HepG2 (cell line): ENCODE measurements around the gene MFSD11. TPM values are rescaled to one million over a fixed set of nuclear protein-coding genes. Genes with fewer than 3 reads are reported as not detected.
A peak's percentile ranks its signal among the peaks of the same experiment; 100 is the strongest.

Experiments
- ATAC-seq: fragments of 200-7000 bp; cut with Tn5 transposase; 3 replicates; pipeline ENCODE4 v1.9.1; 2020; ENCODE audit warnings: mild to moderate bottlenecking, moderate library complexity
- BruUV-seq: library from RNA; stranded (reverse); fragments of 400-500 nt; replicated peaks from 2 replicates; lab custom pipeline; 2021; lab: Mats Ljungman, UMichigan
- CTCF ChIA-PET: fragments of 300-600 bp; formaldehyde crosslinking; extraction: SDS; loops from one replicate; lab custom pipeline; 2021; ENCODE audit warnings: low total read pairs, inconsistent platforms, low intra/inter-chr PET ratio; lab: Yijun Ruan, JAX
- POLR2A ChIA-PET: fragments of 350-600 bp; sonication (Branson Sonifier 250); formaldehyde crosslinking; loops from one replicate; lab custom pipeline; 2020; ENCODE audit warnings: antibody characterized with exemption, inconsistent platforms; lab: Yijun Ruan, JAX
- DNase-seq: peaks from one replicate; pipeline ENCODE4 v3.0.0-alpha.2; 2015; ENCODE audit warnings: low spot score
- FAIRE-seq: peaks from 3 replicates; lab custom pipeline; 2011; peaks lifted over from hg19 to GRCh38; lab: Jason Lieb, UNC
- H2AFZ ChIP-seq: one replicate; pipeline ENCODE4 v1.6.1; 2011; ENCODE audit warnings: low read length, inconsistent platforms
- H3K27ac ChIP-seq: fragments of 300-600 bp; 3 replicates; pipeline ENCODE4 v1.8.0; 2011; ENCODE audit warnings: mixed run types, mild to moderate bottlenecking, mixed read lengths, low read length, inconsistent platforms; ENCODE audit not compliant: insufficient read depth; ENCODE audit errors: extremely low read length
- H3K27me3 ChIP-seq, 2 experiments: fragments of 200-600 bp in 1 of 2; 2 replicates in 1 of 2; 3 replicates in 1 of 2; pipeline versions ENCODE4 v1.6.0 to v1.8.0; 2011; ENCODE audit warnings: low read length in 2 of 2, mild to moderate bottlenecking in 2 of 2, moderate library complexity in 2 of 2, inconsistent platforms in 1 of 2; ENCODE audit not compliant: insufficient read depth in 2 of 2, control insufficient read depth in 1 of 2
- H3K36me3 ChIP-seq, 2 experiments: fragments of 200-600 bp in 1 of 2; replicated peaks in 1 of 2; 2 replicates in 1 of 2; 3 replicates in 1 of 2; pipeline versions ENCODE4 v1.5.1 to v1.8.0; 2011; ENCODE audit warnings: low read length in 2 of 2, inconsistent platforms in 1 of 2; ENCODE audit not compliant: insufficient read depth in 2 of 2, control insufficient read depth in 1 of 2
- H3K4me1 ChIP-seq: 2 replicates; pipeline ENCODE4 v1.5.1; 2012; ENCODE audit warnings: low read length, inconsistent platforms; ENCODE audit not compliant: insufficient read depth
- H3K4me2 ChIP-seq: 2 replicates; pipeline ENCODE4 v1.6.0; 2011; ENCODE audit warnings: low read depth, low read length, inconsistent platforms
- H3K4me3 ChIP-seq, 3 experiments: fragments of 200-600 bp in 1 of 3; sonication (generic), shearing (Covaris generic) in 1 of 3; replicated peaks in 1 of 3; 2 replicates each; pipeline ENCODE4 v1.5.1; 2011 to 2016; ENCODE audit warnings: low read length in 3 of 3, inconsistent platforms in 2 of 3, low read depth in 2 of 3, mild to moderate bottlenecking in 2 of 3, control low read depth in 1 of 3, mixed read lengths in 1 of 3; ENCODE audit not compliant: insufficient read depth in 1 of 3
- H3K79me2 ChIP-seq: one replicate; pipeline ENCODE4 v1.6.1; 2011; ENCODE audit warnings: low read length, inconsistent platforms; ENCODE audit not compliant: insufficient read depth
- H3K9ac ChIP-seq: 2 replicates; pipeline ENCODE4 v1.6.0; 2011; ENCODE audit warnings: mild to moderate bottlenecking, low read depth, low read length, inconsistent platforms; ENCODE audit not compliant: insufficient read depth
- H3K9me3 ChIP-seq: 2 replicates; pipeline ENCODE4 v1.5.1; 2012; ENCODE audit warnings: mild to moderate bottlenecking, low read length
- H4K20me1 ChIP-seq: 2 replicates; pipeline ENCODE4 v1.6.0; 2011; ENCODE audit warnings: inconsistent platforms, mild to moderate bottlenecking, low read length, moderate library complexity; ENCODE audit not compliant: insufficient read depth
- CBX5 ChIP-seq: sonication (generic); formaldehyde crosslinking; IDR thresholded peaks from 2 replicates; pipeline ENCODE4 v1.4.0; 2020; ENCODE audit warnings: missing genetic modification reagents, borderline replicate concordance
- ELF3 ChIP-seq: IDR thresholded peaks from 2 replicates; pipeline ENCODE4 v1.6.1; 2016; ENCODE audit warnings: missing genetic modification reagents, missing compliant biosample characterization
- ETV5 ChIP-seq: IDR thresholded peaks from 2 replicates; pipeline ENCODE4 v1.6.1; 2018; ENCODE audit warnings: missing biosample characterization, missing genetic modification reagents, inconsistent platforms, borderline replicate concordance
- EZH2 ChIP-seq: conservative IDR thresholded peaks from 2 replicates; pipeline ENCODE4 v1.6.1; 2012; ENCODE audit warnings: mild to moderate bottlenecking, low read depth, low read length, moderate library complexity
- GRHL1 ChIP-seq: sonication (generic); formaldehyde crosslinking; conservative IDR thresholded peaks from 2 replicates; pipeline ENCODE4 v1.8.0; 2022; ENCODE audit warnings: missing genetic modification reagents
- IRF2 ChIP-seq: IDR thresholded peaks from 2 replicates; pipeline ENCODE4 v1.6.1; 2018; ENCODE audit warnings: missing genetic modification reagents, missing compliant biosample characterization
- KAT8 ChIP-seq: IDR thresholded peaks from 2 replicates; pipeline ENCODE4 v1.6.1; 2016; ENCODE audit warnings: missing genetic modification reagents, missing compliant biosample characterization
- NR1H2 ChIP-seq: sonication (generic); formaldehyde crosslinking; IDR thresholded peaks from 2 replicates; pipeline ENCODE4 v1.8.1; 2022; ENCODE audit warnings: low read depth, missing genetic modification reagents, borderline replicate concordance
- NR3C1 ChIP-seq: sonication (generic); formaldehyde crosslinking; IDR thresholded peaks from 2 replicates; pipeline ENCODE4 v1.4.0; 2020; ENCODE audit warnings: missing genetic modification reagents
- ONECUT2 ChIP-seq: sonication (generic); formaldehyde crosslinking; IDR thresholded peaks from 2 replicates; pipeline ENCODE4 v1.4.0; 2020; ENCODE audit warnings: missing genetic modification reagents
- POLR2A ChIP-seq, 2 experiments: IDR thresholded peaks; 2 replicates each; pipeline ENCODE4 v1.6.1; 2011; ENCODE audit warnings: low read depth in 2 of 2, low read length in 2 of 2, mild to moderate bottlenecking in 1 of 2, moderate library complexity in 1 of 2; ENCODE audit not compliant: insufficient read depth in 1 of 2
- PRPF4 ChIP-seq: fragments of 200-400 bp; formaldehyde crosslinking; IDR thresholded peaks from 2 replicates; pipeline ENCODE4 v1.6.1; 2016; ENCODE audit warnings: low read length, low read depth; ENCODE audit not compliant: poor library complexity, severe bottlenecking
- RNF2 ChIP-seq: fragments of 450-650 bp; conservative IDR thresholded peaks from 2 replicates; pipeline ENCODE4 v1.6.1; 2016; ENCODE audit warnings: low read depth
- SIN3B ChIP-seq: fragments of 150-350 bp; IDR thresholded peaks from 2 replicates; pipeline ENCODE4 v1.6.1; 2014; ENCODE audit warnings: low read length
- ZBTB14 ChIP-seq: sonication (generic); formaldehyde crosslinking; IDR thresholded peaks from 2 replicates; pipeline ENCODE4 v1.4.0; 2020; ENCODE audit warnings: missing genetic modification reagents
- ZBTB33 ChIP-seq: sonication (generic); formaldehyde crosslinking; IDR thresholded peaks from 2 replicates; pipeline ENCODE4 v1.4.0; 2020; ENCODE audit warnings: missing genetic modification reagents
- ZBTB38 ChIP-seq: sonication (generic); formaldehyde crosslinking; IDR thresholded peaks from 2 replicates; pipeline ENCODE4 v1.5.1; 2020; ENCODE audit warnings: mild to moderate bottlenecking, missing genetic modification reagents
- ZNF24 ChIP-seq: fragments of 450-650 bp; IDR thresholded peaks from 2 replicates; pipeline ENCODE4 v1.6.1; 2017; ENCODE audit warnings: antibody characterized with exemption, mild to moderate bottlenecking
- ZNF430 ChIP-seq: sonication (generic); formaldehyde crosslinking; IDR thresholded peaks from 2 replicates; pipeline ENCODE4 v1.9.0; 2021; ENCODE audit warnings: mild to moderate bottlenecking, missing genetic modification reagents
- ZNF747 ChIP-seq: sonication (generic); formaldehyde crosslinking; IDR thresholded peaks from 2 replicates; pipeline ENCODE4 v1.8.1; 2023; ENCODE audit warnings: missing genetic modification reagents, mild to moderate bottlenecking, borderline replicate concordance
- ZNF772 ChIP-seq: sonication (generic); formaldehyde crosslinking; IDR thresholded peaks from 2 replicates; pipeline ENCODE4 v1.5.0; 2020; ENCODE audit warnings: mild to moderate bottlenecking, missing genetic modification reagents
- ZNF839 ChIP-seq: sonication (generic); formaldehyde crosslinking; IDR thresholded peaks from 2 replicates; pipeline ENCODE4 v1.4.0; 2020; ENCODE audit warnings: missing genetic modification reagents, mild to moderate bottlenecking, borderline replicate concordance
- WGBS: methylation state at CpG from one replicate; pipeline ENCODE4 v1.1.6; 2017; ENCODE audit warnings: low lambda C conversion rate; 5-methylcytosine and 5-hydroxymethylcytosine counted together
- in situ Hi-C: cut with HindIII; loops from 2 replicates; pipeline ENCODE4 v1.10.0; 2017; ENCODE audit warnings: low pct_unique_long_range_greater_than_20kb; ENCODE audit not compliant: extremely low pct_ligation_motif_present
- intact Hi-C: fragments of 100-400 bp; cut with micrococcal nuclease; formaldehyde crosslinking; loops from one replicate; pipeline ENCODE4 v1.10.0; 2022; ENCODE audit not compliant: unreplicated experiment
- polyA plus RNA-seq, 8 experiments: library from polyadenylated mRNA; depleted of rRNA in 3 of 8; stranded (reverse) in 7 of 8; unstranded in 1 of 8; fragments of >200 nt; fragmentation: Illumina TruSeq in 4 of 8; extraction: Trizol in 4 of 8; gene quantifications; 2 replicates each; pipeline versions ENCODE4 v1.2.1 to v1.2.3, GENCODE V29; 2011 to 2016; ENCODE audit warnings: low read depth in 4 of 8, missing spikeins in 1 of 8, mixed read lengths in 1 of 8; ENCODE audit not compliant: insufficient read depth in 1 of 8
- total RNA-seq, 5 experiments: library from RNA; depleted of rRNA; stranded (reverse); fragments of >200 nt; fragmentation: Illumina TruSeq; extraction: Trizol; gene quantifications; 2 replicates each; pipeline ENCODE4 v1.2.3, GENCODE V29; 2016; ENCODE audit warnings: low read depth in 1 of 5

The MFSD11 gene
- total and polyA plus RNA-seq, 2 of the 13 experiments (the other 11 are each of a cell fraction or from before 2014, with no cell fraction given), result 26.1 to 36.3 TPM

GRCh38 chr17:76727745-76728456 is 10.0 kb upstream of the MFSD11 start:
- no peaks in the 10 kb centered on the region for H3K27me3 ChIP-seq
- in situ Hi-C loops, result no loop called here
- H3K79me2 ChIP-seq, result peaks cover 53% of the 10 kb centered on the region
- H3K4me2 ChIP-seq, result peak overlapping the region; percentile 83
- peak overlapping the region; percentile 98 for H3K27ac ChIP-seq
- peak overlapping the region; percentile 97 for H3K9ac ChIP-seq
- no TSS peak for BruUV-seq
- 67% methylated on average over 18 of the region's 18 CpGs for WGBS
- peaks cover 63% of the 10 kb centered on the region for H3K4me1 ChIP-seq
- no peak for FAIRE-seq
- intact Hi-C loops, result loop anchor here (1.0 kb wide), 1 partner anchor 53 kb away; no protein-coding TSS in a partner anchor
- ChIA-PET CTCF (no interaction called here), POLR2A (interaction anchor here (0.7 to 5.1 kb wide), 8 partner anchors 9 to 160 kb away, joined by 3 to 71 read pairs (median 4); partner anchors contain the start of genes MFSD11, MXRA7 and SRSF2)
- H3K4me3 ChIP-seq, result peak overlapping the region; percentile 78 to 98 (median 95)
- no peak for ATAC-seq
- H3K36me3 ChIP-seq, result peaks cover 9 to 20% of the 10 kb centered on the region in 2 experiments
- H3K9me3 ChIP-seq, result no peaks in the 10 kb centered on the region
- peaks cover 10% of the 10 kb centered on the region for H4K20me1 ChIP-seq
- H2AFZ ChIP-seq, result no peak overlapping the region
- no peak for DNase-seq
- no peak for TF ChIP-seq GRHL1
- no peak for TF ChIP-seq ZNF24
- TF ChIP-seq IRF2, result no peak
- TF ChIP-seq ZNF772 (CRISPR knock-in tag), result no peak
- peak; percentile 84 for TF ChIP-seq ZBTB33 (CRISPR knock-in tag)
- TF ChIP-seq ELF3 (CRISPR knock-in tag), result no peak
- 0 out of 4 replicates have a peak, but pooled peaks of 1 of the 2 experiments have one; percentile 4 for TF ChIP-seq POLR2A (IDR thresholded peaks at IDR 0.05; ENCODE audit: insufficient read depth in 1 of 2, low read depth in 2 of 2, low read length in 2 of 2)
- TF ChIP-seq ZBTB14, result no peak
- no peak for TF ChIP-seq NR3C1 (CRISPR knock-in tag)
- no peak for TF ChIP-seq ETV5
- no peak for TF ChIP-seq KAT8 (CRISPR knock-in tag)
- TF ChIP-seq ZBTB38 (CRISPR knock-in tag), result peak; percentile 85
- no peak for TF ChIP-seq SIN3B
- TF ChIP-seq EZH2, result no peak
- TF ChIP-seq ONECUT2 (CRISPR knock-in tag), result no peak
- TF ChIP-seq NR1H2 (CRISPR knock-in tag), result no peak
- TF ChIP-seq PRPF4, result peak; percentile 76
- 0 out of 2 replicates have a peak, but pooled peaks have one; percentile 24 for TF ChIP-seq CBX5 (CRISPR knock-in tag)
- TF ChIP-seq ZNF747 (CRISPR knock-in tag), result no peak
- no peak for TF ChIP-seq RNF2
- TF ChIP-seq ZNF430, result no peak
- no peak for TF ChIP-seq ZNF839 (CRISPR knock-in tag)
